ENCODE data around the gene ARHGAP23.
A peak's percentile ranks its signal among the peaks of the same experiment; 100 is the strongest.

Gene ARHGAP23, protein sequence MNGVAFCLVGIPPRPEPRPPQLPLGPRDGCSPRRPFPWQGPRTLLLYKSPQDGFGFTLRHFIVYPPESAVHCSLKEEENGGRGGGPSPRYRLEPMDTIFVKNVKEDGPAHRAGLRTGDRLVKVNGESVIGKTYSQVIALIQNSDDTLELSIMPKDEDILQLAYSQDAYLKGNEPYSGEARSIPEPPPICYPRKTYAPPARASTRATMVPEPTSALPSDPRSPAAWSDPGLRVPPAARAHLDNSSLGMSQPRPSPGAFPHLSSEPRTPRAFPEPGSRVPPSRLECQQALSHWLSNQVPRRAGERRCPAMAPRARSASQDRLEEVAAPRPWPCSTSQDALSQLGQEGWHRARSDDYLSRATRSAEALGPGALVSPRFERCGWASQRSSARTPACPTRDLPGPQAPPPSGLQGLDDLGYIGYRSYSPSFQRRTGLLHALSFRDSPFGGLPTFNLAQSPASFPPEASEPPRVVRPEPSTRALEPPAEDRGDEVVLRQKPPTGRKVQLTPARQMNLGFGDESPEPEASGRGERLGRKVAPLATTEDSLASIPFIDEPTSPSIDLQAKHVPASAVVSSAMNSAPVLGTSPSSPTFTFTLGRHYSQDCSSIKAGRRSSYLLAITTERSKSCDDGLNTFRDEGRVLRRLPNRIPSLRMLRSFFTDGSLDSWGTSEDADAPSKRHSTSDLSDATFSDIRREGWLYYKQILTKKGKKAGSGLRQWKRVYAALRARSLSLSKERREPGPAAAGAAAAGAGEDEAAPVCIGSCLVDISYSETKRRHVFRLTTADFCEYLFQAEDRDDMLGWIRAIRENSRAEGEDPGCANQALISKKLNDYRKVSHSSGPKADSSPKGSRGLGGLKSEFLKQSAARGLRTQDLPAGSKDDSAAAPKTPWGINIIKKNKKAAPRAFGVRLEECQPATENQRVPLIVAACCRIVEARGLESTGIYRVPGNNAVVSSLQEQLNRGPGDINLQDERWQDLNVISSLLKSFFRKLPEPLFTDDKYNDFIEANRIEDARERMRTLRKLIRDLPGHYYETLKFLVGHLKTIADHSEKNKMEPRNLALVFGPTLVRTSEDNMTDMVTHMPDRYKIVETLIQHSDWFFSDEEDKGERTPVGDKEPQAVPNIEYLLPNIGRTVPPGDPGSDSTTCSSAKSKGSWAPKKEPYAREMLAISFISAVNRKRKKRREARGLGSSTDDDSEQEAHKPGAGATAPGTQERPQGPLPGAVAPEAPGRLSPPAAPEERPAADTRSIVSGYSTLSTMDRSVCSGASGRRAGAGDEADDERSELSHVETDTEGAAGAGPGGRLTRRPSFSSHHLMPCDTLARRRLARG (N-terminal part only)

DNA sequence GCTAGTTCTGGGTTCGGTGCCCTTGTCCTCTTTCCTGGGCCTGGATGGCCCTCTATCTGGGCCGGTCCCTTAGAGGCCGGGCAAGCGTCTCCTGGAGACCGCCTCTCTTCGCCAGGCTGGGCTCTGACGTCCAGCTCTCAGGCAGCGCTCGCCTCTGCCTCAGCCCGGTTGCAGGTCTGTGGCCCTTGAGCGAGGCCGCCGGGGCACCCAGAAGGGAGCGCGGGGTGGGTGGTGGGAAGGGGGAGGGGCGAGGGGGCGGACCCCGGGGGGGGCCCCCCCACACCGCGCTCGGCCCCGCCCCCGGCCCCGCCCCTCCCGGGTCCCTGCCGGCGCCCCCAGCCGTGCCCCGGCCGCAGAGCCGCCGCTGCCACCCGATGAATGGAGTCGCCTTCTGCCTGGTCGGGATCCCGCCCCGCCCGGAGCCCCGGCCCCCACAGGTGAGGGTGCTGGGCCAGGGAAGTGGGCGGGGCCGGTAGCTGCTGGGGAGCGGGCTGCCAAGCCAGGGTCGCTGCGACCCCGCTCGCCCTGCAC lies at the start of gene ARHGAP23:
TSS of gene ARHGAP23 (plus strand) at position 353 of the 531 bp plus-strand sequence. CDS start at position 375, 22 bp downstream.
- peak in 1 of 2 experiments; percentile 72 for DNase-seq

DNA sequence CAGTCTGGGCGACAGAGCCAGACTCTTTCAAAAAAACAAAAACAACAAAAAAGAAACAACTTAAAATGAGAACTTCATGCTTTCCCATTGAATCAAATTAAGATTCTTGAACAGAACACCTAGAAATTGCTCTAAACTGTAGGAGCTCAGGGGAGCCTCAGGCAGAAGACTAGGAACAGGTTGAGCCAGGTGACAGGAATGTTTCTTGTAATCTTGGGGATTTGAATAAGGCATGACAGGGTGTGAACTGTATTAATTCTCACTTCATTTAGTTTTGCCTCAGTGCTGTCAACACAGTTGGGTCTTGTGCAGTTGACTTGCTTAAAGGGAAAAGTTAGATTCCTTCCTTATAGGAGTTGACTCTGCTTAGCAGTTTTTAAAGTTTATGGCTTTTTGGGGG lies 48.8 kb upstream of the ARHGAP23 start:
- no peak for DNase-seq

DNA sequence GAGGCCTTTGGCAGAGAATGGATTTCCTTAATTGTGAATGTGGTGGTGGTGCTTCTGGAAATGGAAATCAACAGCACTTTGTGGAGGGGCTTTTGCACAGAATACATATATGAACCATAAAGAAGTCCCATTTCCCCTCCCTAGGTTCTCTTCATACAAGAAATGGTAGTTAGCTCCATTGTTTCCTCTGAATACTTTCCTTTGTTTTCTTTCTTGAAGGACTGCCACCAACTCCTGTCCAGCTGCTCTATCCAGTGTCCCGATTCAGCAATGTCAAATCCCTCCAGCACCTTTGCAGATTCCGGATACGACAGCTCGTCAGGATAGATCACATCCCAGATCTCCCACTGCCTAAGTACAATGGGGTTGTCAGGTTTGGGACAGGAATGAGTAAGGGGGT lies 33.2 kb upstream of the ARHGAP23 start:
- no peak for DNase-seq

DNA sequence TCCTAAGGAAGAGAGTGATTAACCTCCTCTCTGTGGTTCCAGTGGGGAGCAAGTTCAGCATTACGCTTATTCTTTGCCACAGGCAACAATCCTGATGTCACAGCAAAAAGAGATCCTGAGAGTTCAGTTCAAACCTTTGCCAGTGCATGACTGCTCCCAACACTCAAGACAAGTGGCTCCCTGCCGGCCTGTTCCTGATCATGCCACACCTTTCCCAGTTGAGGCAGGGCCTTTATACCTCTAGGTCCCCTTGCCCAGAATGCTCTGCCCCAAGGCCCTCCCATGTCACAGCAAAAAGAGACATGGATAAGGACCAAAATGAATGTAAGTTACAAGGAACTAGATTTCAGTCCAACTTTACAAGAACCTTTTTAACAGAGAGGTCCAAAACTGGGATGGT lies 31.0 kb upstream of the ARHGAP23 start:
- no peak for DNase-seq

DNA sequence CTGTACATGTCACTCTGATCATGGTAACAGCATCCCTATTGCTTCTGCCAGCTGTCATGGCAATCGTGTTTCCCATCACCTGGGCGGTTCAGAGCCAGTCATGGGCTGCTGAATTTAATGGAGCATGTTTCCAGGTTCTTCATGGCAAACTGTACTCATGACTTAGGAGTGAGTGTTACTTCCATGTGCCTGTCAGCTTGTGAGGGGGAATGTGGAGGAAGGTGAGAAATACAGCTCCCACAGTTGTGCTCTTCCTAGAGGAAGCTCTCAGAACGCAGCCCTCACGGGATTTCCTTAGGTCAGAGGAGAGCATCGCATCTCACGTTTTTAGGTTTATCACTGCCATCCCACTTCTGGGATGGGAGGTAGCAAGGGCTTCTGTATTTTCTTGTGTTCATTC lies 28.0 kb upstream of the ARHGAP23 start:
- DNase-seq = no peak

DNA sequence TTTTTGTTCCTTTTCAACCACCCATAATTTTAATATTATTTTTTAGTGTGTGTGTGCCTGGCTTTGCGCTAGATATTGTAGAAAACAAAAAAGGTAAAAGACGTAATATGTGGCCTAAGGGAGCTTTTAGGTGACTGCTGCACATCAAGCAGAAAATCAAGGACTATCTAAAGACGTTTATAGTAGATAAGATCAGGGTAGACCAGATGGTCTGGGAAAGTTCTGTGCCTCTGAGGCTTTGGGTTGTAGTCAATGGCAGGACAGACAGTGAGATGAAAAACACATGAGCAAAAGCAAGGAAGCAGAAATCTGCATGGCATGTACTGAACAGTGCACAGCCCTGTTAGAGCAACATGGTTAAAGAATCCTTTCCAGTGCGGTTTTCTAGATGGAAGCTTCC lies 26.8 kb upstream of the ARHGAP23 start:
- no peak for DNase-seq

DNA sequence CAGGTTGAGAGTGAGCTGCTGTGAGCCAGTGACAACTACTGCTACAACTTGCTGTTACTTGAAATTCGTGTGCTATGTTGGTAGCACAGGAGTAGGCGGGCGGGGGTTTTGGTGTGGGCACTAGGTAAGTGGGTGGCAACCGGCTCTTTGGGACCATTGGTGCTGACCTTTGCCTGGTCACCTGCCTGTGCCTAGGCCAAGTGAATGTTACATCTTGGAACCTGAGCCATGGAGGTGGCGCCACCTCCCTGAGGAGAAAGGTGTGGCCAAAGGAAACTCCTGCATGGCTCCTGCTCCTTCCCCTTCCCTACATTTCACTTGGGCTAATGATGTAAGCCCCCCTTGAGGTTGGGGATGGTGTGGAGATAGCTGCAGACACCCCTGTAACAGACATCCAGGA lies 25.4 kb upstream of the ARHGAP23 start:
- DNase-seq = no peak

DNA sequence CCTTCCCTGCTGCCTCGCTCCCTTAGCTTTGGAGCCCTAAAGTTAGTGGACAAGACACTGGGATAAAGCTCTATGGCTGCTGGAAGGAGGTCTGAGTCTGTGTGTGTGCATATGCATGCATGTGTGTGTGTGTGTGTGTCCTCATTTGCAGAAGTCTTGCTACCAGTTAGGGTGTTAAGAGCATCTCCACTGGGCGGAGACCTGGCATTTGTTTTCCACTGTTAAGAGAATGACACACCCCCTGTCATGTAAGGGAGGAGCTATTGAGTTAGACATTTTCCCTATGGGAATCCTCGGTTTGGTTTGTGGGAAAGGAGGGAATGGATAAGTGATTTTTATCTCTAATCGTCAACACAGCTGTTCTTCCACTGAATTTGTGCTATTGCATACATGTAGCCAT lies 24.8 kb upstream of the ARHGAP23 start:
- DNase-seq = peak; percentile 25 to 64

DNA sequence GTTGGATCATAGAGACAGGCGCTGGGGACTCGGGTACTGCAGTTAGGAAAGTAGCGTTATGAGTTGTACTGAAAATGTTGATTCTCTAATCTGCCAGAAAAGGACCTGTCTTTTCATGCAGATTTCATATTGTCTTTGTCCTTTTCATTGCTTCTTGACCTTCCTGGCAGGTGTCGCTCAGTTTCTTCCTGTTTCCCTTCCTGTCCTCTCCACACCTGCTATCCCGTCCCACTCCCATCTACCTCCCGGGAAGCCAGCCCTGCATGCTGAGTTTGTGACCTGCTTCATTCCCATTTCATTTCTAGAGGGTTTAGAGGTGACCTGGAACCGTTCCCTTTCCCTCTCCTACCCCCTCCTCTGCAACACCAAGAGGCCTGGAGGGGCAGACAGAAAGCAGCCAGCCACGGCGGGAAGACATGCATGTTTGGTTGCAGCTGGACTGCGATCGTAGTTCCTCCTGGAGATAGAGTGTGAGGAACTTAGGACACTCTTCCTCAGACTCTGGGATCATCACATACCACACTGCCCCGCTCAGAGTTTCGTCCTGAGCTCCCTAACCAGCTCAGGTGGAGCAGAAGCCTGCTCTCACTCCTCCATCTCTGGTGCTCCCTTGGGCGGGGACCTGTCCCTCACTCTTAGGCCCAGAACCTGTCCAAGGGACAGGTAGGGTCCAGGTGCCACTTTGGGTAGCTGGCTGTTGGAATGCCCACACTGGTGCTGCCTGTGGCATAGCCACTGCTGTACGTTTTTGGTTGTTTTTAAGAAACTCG lies 23.9 kb upstream of the ARHGAP23 start:
- no peak for DNase-seq

DNA sequence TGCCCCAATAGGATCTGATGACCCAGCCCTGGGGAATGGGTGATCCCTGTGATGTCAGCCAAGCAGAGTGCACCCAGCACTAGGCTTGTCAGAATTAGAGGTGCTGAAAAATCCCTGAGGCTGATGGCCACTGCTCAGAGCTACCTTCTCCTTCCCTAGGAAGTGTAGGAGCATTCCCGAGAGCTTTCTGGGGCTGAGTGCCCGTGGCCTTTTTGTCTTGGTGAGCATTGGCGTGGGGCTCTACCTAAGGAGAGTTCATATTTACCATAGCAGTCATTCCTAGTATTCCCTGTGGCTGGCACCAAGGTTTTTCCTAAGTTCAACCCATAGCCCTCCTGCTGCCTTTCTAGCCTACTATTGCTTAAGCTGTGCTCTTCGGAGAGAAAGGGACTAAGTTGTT lies 22.6 kb upstream of the ARHGAP23 start:
- no peak for DNase-seq

DNA sequence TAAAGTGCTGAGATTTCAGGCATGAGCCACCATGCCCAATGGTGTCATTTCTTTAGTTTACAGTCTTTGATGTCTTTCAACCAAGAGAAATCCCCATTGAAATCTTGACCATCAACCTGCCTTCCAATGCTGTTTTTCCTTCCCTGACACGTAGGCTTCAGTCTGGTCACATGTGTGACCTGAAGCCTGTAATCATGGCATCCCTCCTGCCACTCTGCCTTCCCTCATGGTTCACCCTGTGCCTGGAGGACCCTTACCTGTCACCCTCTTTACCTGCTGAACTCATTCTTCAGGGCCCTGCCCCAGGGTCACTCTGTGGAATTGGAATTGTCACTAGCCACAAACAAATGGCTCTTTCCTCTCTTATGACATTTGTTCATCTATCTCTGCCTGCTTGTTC lies 18.1 kb upstream of the ARHGAP23 start:
- DNase-seq = no peak

DNA sequence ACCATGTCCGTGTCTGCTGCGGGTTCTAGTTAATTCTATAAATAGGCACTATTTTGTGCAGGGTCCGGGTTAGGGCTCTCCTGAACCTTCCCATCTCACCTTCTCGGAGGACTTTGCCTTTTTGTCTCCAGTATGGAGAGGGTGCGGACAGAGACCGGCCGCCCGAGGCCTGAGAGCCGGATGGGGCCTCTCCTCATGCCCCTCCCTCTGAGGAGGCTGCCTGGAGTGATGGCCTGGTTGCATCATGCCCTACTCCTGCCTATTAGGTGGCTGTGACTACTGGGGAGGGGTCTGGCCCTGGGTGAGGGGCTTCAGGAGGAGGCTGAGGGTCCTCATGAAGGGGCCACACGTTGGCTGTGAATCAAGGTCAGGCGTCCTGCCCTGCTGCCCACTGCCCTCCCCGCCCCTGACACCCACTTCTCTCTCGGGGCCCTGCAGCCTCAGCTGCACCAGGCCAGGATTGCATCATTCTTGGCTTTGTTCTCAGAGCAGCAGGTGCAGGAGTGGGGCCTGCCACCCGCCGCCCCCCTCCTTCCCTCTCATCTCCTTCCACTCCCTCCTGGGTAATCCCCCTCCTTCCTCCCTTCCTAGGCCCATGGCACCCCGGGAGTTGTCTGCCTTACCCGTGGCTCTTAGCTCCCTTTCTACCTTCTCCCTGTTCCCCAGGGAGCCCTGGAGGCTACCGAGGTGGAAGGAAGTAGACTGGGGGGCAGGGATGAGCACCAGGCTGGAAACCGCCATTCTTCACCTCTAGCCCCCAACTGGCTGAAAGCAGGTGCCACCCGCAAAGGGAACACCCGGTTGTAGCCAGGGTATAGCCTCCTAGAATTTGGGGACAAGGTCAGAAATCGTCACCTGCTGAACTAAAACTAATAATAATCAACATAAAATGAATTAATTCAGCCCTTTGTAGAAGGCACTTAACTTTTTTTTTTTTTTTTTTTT lies 12.7 kb upstream of the ARHGAP23 start:
- DNase-seq = peak; percentile 70 to 79

DNA sequence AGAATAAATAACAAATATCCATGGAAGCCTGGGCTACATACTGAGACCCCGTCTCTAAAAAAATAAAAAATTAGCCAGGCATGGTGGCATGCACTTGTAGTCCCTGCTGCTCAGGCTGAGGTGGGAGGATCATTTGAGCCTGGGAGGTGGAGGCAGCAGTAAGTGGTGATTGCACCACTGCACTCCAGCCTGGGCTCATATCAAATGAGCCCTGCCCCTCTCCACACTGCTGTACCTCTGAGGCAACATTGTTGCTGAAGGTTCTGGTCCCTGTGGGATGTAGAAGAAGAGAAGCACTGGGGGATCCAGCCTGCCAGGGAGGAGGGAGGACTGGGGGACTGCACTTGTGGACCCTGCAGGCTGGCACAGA lies 11.4 kb upstream of the ARHGAP23 start:
- no peak for DNase-seq

DNA sequence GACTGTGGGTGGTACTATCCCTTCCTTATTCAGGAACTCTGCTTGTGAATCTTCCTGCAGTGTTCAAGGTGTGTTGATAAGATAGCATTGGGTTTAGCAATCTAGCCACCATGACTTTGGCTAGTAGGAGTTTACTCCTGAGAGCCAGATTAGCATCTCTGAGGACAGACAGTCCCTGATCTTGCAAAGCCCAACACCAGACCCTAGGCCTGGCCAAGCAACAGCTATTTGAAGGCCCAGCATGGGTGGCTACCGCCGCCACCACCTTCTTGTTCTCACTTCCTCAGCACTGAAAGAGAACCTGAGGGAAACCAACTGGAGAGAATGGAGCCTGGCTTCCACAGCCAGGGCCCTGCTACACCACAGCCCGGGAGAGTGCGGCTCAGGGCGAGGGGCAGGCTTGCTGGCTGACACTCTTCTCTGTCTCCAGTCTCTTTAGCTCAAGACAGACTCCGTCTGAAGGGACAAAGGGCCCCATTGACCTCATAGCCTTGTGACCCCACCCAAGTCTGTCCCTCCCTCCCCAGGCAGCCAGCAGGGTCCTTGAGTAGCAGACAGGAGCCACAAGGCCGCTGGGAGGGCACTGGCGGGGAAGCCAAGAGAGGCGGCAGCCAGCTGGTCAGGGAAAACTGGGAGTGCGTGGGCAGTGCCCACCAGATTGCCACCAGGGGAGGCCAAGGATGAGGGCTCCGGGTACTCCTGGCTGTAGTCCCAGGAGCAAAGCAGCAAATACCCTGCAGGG lies 10.9 kb upstream of the ARHGAP23 start:
- no peak for DNase-seq

DNA sequence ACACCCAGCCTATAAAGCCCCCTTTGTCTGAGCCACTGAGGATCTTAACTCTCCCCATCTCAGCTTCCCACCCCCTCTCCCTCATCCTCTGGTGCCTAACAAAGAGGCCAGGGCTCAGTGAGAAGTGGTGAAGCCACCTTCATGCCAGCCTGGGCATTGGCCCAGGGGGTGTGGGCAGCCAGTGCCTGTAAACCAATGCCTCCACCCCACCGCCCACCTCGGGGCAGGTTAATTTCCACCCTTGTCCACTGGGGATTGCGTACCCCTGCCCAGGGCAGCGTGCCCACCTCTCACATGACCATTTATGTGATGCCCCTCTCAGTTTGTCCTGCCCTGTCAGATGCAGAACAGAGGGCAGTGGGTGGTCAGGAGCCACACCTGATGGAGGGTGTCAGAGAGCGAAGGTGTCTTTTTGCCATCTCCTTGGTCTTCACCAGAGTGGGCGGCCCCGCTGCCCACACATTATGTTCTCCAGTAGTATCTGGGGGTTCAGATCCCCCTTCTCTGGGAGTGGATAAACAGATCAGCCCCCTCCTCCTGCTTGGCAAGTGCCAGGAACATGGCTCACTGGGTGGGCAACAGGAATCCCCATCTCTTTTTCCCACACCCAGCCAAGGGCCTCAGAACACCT lies 10.1 kb upstream of the ARHGAP23 start:
- no peak for DNase-seq

DNA sequence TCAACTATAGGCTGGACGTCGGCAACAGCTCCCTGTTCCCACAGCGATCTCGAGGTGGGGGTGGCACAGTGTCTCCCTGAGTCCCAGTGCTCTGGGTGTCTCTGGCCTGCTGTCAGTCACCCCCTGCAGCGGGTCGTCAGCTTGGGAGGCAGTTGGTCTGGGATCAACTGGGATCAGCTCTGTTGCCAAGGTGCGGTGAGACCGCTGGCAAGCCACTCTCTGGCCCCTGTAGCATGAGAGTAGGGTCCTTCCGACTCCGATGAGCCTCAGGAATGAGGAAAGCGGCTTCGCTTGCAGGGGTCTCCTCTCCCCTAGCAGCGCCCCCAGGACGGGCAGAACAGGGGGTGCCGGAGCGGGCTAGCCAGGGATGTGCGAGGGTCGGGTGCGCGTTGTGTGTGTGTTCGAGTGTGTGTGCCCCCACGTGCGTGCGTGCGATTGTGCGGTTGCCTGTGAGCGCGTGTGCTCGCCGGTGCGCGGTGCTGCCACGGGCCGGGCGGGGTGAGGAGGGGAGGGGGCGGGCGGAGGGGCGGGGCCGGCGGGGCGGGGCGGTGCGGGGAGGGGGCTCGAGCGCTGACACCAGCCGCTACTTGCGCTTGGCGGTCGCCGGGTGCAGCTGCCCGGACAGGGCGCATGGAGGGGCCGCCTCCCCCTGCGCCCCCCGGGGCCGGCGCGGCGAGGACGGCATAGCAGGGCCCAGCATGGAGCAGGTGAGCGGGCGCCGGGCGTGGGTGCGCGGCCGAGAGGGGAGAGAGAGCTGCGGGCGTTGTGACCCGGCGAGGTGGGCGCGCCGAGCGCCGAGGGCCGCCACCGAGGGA lies 9.4 kb upstream of the ARHGAP23 start:
- DNase-seq = peak in 1 of 2 experiments; percentile 61

DNA sequence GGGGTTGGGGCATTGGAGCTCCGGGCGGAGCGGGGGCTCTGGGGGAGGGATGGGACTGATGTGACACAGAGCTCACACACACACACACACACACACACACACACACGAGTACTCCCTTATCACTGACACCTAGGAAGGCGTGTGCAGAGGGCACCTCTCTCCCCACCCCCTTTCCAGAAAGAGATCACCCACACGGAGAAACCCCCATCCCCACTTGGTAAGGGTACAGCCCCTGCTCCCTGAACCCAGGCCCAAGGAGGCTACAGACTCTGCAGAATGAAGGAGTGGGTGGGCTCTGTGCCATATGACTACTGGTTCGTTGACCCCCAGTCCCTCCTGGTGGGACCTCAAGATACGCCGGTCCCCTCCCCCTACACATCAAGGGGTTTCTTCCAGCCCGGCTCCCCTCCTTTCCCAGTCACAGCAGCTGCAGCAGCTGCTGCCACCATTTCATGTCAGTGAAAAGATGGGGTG lies 8.7 kb upstream of the ARHGAP23 start:
- DNase-seq = peak in 1 of 2 experiments; percentile 44

DNA sequence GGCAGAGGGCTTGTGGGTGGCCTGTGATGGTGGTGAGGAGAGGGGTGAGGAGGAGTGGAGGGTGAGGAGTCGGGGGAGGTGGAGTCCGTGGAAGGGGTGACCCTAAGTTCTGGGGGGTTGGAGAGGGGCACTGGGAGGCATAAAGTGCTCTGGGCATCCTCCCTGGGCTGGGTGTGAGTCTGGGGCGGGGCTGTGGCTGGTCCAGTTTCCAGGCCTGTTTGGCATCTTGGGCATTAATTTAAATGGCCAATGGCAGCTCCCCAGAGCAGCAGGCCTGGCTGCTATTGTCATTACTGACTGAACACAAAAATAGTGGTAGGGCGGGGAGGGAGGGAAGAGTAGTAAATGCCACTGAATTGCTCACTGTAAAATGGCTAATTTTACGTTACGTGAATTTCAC lies 7.7 kb upstream of the ARHGAP23 start:
- DNase-seq = no peak
